ENCODE results near the gene TCF21. TPM values are rescaled to one million over a fixed set of nuclear protein-coding genes. Genes with fewer than 3 reads are reported as not detected.
A peak's percentile ranks its signal among the peaks of the same experiment; 100 is the strongest.

TCF21 gene
- total RNA-seq, 1 donor from 2014 or later: not detected

GRCh38 chr6:133896344-133896721 lies 7.4 kb downstream of the TCF21 start:
- H3K27ac Mint-ChIP-seq: peak overlapping the region; percentile 42
- H3K4me1 Mint-ChIP-seq (ENCODE audit: low read depth): peaks cover 15% of the 10 kb centered on the region
- H3K9me3 Mint-ChIP-seq (ENCODE audit: low read depth): no peaks in the 10 kb centered on the region
- TF ChIP-seq, protein P1, sequence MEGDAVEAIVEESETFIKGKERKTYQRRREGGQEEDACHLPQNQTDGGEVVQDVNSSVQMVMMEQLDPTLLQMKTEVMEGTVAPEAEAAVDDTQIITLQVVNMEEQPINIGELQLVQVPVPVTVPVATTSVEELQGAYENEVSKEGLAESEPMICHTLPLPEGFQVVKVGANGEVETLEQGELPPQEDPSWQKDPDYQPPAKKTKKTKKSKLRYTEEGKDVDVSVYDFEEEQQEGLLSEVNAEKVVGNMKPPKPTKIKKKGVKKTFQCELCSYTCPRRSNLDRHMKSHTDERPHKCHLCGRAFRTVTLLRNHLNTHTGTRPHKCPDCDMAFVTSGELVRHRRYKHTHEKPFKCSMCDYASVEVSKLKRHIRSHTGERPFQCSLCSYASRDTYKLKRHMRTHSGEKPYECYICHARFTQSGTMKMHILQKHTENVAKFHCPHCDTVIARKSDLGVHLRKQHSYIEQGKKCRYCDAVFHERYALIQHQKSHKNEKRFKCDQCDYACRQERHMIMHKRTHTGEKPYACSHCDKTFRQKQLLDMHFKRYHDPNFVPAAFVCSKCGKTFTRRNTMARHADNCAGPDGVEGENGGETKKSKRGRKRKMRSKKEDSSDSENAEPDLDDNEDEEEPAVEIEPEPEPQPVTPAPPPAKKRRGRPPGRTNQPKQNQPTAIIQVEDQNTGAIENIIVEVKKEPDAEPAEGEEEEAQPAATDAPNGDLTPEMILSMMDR (IDR thresholded peaks at IDR 0.05; ENCODE audit: unreplicated experiment): no peak
- peaks cover 84% of the 10 kb centered on the region for H3K27me3 Mint-ChIP-seq
- DNase-seq (ENCODE audit: low spot score, unreplicated experiment): no peak
- H3K4me3 Mint-ChIP-seq (ENCODE audit: low read depth): no peak overlapping the region
- H3K36me3 Mint-ChIP-seq (ENCODE audit: insufficient read depth): no peaks in the 10 kb centered on the region

GRCh38 chr6:133898263-133898662 lies 9.3 kb downstream of the TCF21 start:
- H3K36me3 Mint-ChIP-seq (ENCODE audit: insufficient read depth): no peaks in the 10 kb centered on the region
- TF ChIP-seq, protein P1 (IDR thresholded peaks at IDR 0.05; ENCODE audit: unreplicated experiment): no peak
- peaks cover 69% of the 10 kb centered on the region for H3K27me3 Mint-ChIP-seq
- peaks cover 10% of the 10 kb centered on the region for H3K4me1 Mint-ChIP-seq (ENCODE audit: low read depth)
- H3K4me3 Mint-ChIP-seq (ENCODE audit: low read depth): no peak overlapping the region
- no peak for DNase-seq (ENCODE audit: low spot score, unreplicated experiment)
- H3K27ac Mint-ChIP-seq: no peak overlapping the region
- H3K9me3 Mint-ChIP-seq (ENCODE audit: low read depth): no peaks in the 10 kb centered on the region

GRCh38 chr6:133899556-133899955 lies 10.6 kb downstream of the TCF21 start:
- H3K4me1 Mint-ChIP-seq (ENCODE audit: low read depth): peaks cover 10% of the 10 kb centered on the region
- no peaks in the 10 kb centered on the region for H3K36me3 Mint-ChIP-seq (ENCODE audit: insufficient read depth)
- H3K4me3 Mint-ChIP-seq (ENCODE audit: low read depth): no peak overlapping the region
- no peaks in the 10 kb centered on the region for H3K9me3 Mint-ChIP-seq (ENCODE audit: low read depth)
- no peak for DNase-seq (ENCODE audit: low spot score, unreplicated experiment)
- TF ChIP-seq, protein P1 (IDR thresholded peaks at IDR 0.05; ENCODE audit: unreplicated experiment): no peak
- H3K27me3 Mint-ChIP-seq: peaks cover 63% of the 10 kb centered on the region
- H3K27ac Mint-ChIP-seq: no peak overlapping the region

DNA sequence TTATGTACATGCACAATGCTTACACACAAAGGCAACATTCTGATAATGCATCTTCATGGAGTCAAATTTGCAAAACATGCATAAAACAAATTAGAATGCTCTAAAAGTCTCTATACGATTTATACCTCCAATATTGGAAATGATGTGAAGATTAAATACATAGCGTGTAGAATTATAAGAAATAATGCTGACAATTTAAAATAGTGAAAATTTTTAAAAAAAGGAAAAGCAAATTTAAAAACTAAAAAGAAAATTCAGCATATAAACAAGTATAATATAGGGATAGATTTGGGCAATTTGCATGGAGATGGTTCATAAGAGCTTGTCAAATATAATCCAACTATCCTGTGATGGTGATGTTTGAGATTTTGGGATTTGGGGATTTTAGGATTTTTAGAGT lies 14.9 kb downstream of the TCF21 start:
- Mint-ChIP-seq H3K27ac (no peak overlapping the region), H3K27me3 (peaks cover 46% of the 10 kb centered on the region), H3K36me3 (ENCODE audit: insufficient read depth) (no peaks in the 10 kb centered on the region), H3K4me3 (ENCODE audit: low read depth) (no peak overlapping the region), H3K4me1 (ENCODE audit: low read depth) (no peaks in the 10 kb centered on the region), H3K9me3 (ENCODE audit: low read depth) (no peaks in the 10 kb centered on the region)
- TF ChIP-seq, protein P1 (IDR thresholded peaks at IDR 0.05; ENCODE audit: unreplicated experiment): no peak
- DNase-seq (ENCODE audit: low spot score, unreplicated experiment): no peak

DNA sequence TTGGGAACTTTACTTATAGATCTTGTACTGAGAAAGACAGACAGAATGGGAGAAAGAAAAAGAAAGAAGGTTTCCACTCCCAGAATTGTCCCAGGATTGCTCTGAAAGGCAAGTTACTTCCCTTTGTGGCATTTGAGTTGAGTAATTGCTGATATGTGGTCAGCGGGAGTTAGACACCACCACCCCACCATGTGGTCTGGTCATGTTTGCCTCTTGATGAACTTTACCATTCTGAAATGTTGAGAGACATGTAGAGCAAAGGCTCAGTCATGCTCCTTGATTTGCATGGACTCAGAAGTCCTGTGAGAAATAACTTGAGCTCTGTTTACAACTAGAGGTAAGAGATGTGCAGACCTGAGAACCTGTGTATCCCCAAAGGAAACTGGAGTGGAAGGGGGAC lies 17.1 kb downstream of the TCF21 start:
- TF ChIP-seq, protein P1 (IDR thresholded peaks at IDR 0.05; ENCODE audit: unreplicated experiment): no peak
- no peak for DNase-seq (ENCODE audit: low spot score, unreplicated experiment)
- no peak overlapping the region for H3K4me3 Mint-ChIP-seq (ENCODE audit: low read depth)
- no peaks in the 10 kb centered on the region for H3K4me1 Mint-ChIP-seq (ENCODE audit: low read depth)
- H3K9me3 Mint-ChIP-seq (ENCODE audit: low read depth): peaks cover 4% of the 10 kb centered on the region
- H3K36me3 Mint-ChIP-seq (ENCODE audit: insufficient read depth): peaks cover 1% of the 10 kb centered on the region
- no peak overlapping the region for H3K27ac Mint-ChIP-seq
- H3K27me3 Mint-ChIP-seq: peaks cover 38% of the 10 kb centered on the region
